ENCODE data around the gene MED8. TPM values are rescaled to one million over a fixed set of nuclear protein-coding genes. Genes with fewer than 3 reads are reported as not detected.
"Not testable (repeated sequence)": the region's sequence is repeated elsewhere in the genome, so short reads cannot be mapped to it uniquely, and the experiment has no call there.

The MED8 gene
- total and polyA plus RNA-seq, 12 donors, result 10.5 to 32.4 (median 13.9) TPM

GRCh38 chr1:43415901-43416300 is 26.3 kb upstream of the MED8 start:
- intact Hi-C loops (cut with DNase I), result loop anchor here in 9 of 10 donors (2.0 to 5.0 kb wide), 4 partner anchors 57 to 189 kb away; partner anchors contain the start of gene CDC20 (in 1 of the 9)
- Histone ChIP-seq H3K27ac (peak overlapping the region in 3 of 10 donors; percentile 14 to 52 (median 36)), H3K4me1 (peaks cover 0 to 10% (median 0%) of the 10 kb centered on the region in 9 donors), H3K4me3 (no peak overlapping the region), H3K36me3 (peaks cover 3 to 75% (median 44%) of the 10 kb centered on the region in 9 donors), H3K27me3 (no peaks in the 10 kb centered on the region), H3K9me3 (no peaks in the 10 kb centered on the region)
- TF ChIP-seq CTCF (IDR thresholded peaks at IDR 0.05), result no peak
- WGBS, 2 donors, result 59 to 70% methylated on average over 5 of the region's 5 CpGs
- DNase-seq, result no peak
- peak in 5 of 8 donors; percentile 32 to 56 (median 41) for ATAC-seq

GRCh38 chr1:43414634-43415223 is 25.1 kb upstream of the MED8 start:
- peaks cover 0 to 72% (median 39%) of the 10 kb centered on the region in 9 donors for H3K36me3 ChIP-seq
- no peak overlapping the region for H3K27ac ChIP-seq
- WGBS, 2 donors, result 77 to 81% methylated on average over 5 of the region's 5 CpGs
- no peaks in the 10 kb centered on the region for H3K27me3 ChIP-seq
- H3K4me3 ChIP-seq, result no peak overlapping the region
- intact Hi-C loops (cut with DNase I), result loop anchor here (1.0 to 5.0 kb wide), 5 partner anchors 56 to 188 kb away; partner anchors contain the start of gene CDC20 (in 1 of the 10)
- DNase-seq, result peak in 1 of 2 donors; percentile 50
- peaks cover 0 to 10% (median 0%) of the 10 kb centered on the region in 9 donors for H3K4me1 ChIP-seq
- ATAC-seq, result peak; percentile 73 to 88 (median 82)
- no peaks in the 10 kb centered on the region for H3K9me3 ChIP-seq
- TF ChIP-seq CTCF (IDR thresholded peaks at IDR 0.05), result peak; percentile 38 to 77 (median 69)

GRCh38 chr1:43413426-43413825 is 23.8 kb upstream of the MED8 start:
- H3K4me3 ChIP-seq; intact Hi-C loops (cut with DNase I); ATAC-seq; DNase-seq; H3K27me3 ChIP-seq; H3K27ac ChIP-seq; H3K9me3 ChIP-seq: not testable (repeated sequence)
- 98 to 100% methylated on average over 1 of the region's 1 CpG for WGBS, 2 donors
- peaks cover 0 to 72% (median 33%) of the 10 kb centered on the region in 9 donors for H3K36me3 ChIP-seq
- peaks cover 0 to 10% (median 0%) of the 10 kb centered on the region in 9 donors for H3K4me1 ChIP-seq

- WGBS, 2 donors, result 97 to 98% methylated on average over 3 of the region's 3 CpGs
- no peaks in the 10 kb centered on the region for H3K27me3 ChIP-seq
- H3K27ac ChIP-seq, result no peak overlapping the region
- intact Hi-C loops (cut with DNase I), result no loop called here
- H3K36me3 ChIP-seq, result peaks cover 0 to 72% (median 27%) of the 10 kb centered on the region in 9 donors
- ATAC-seq, result no peak
- no peak overlapping the region for H3K4me3 ChIP-seq
- H3K9me3 ChIP-seq, result no peaks in the 10 kb centered on the region
- DNase-seq, result no peak
- no peak for TF ChIP-seq CTCF (IDR thresholded peaks at IDR 0.05)
- peaks cover 0 to 5% (median 0%) of the 10 kb centered on the region in 9 donors for H3K4me1 ChIP-seq
Measured at GRCh38 chr1:43410571-43410970, 21.0 kb upstream of the MED8 start.

GRCh38 chr1:43405876-43406234 is 16.3 kb upstream of the MED8 start:
- no peak for DNase-seq
- Histone ChIP-seq H3K27me3 (no peaks in the 10 kb centered on the region), H3K9me3 (no peaks in the 10 kb centered on the region), H3K27ac (no peak overlapping the region), H3K4me1 (peaks cover 0 to 7% (median 0%) of the 10 kb centered on the region in 9 donors), H3K4me3 (no peak overlapping the region), H3K36me3 (peaks cover 0 to 96% (median 40%) of the 10 kb centered on the region in 9 donors)
- 87 to 90% methylated on average over 2 of the region's 2 CpGs for WGBS, 2 donors
- no peak for TF ChIP-seq CTCF (IDR thresholded peaks at IDR 0.05)
- no peak for ATAC-seq
- intact Hi-C loops (cut with DNase I), result loop anchor here in 1 of 10 donors (5.0 kb wide), 1 partner anchor 169 kb away; no protein-coding TSS in a partner anchor
